ENCODE results near the gene HNRNPM. TPM values are rescaled to one million over a fixed set of nuclear protein-coding genes. Genes with fewer than 3 reads are reported as not detected.
A peak's percentile ranks its signal among the peaks of the same experiment; 100 is the strongest.

HNRNPM gene
- total RNA-seq, 1 donor from 2014 or later, result 104 TPM

- intact Hi-C loops (cut with micrococcal nuclease), result no loop called here
- peaks cover 67% of the 10 kb centered on the region for H3K4me1 ChIP-seq
Measured at GRCh38 chr19:8461891-8462290, 17.1 kb downstream of the HNRNPM start.

GRCh38 chr19:8462571-8462970 lies 17.8 kb downstream of the HNRNPM start:
- intact Hi-C loops (cut with micrococcal nuclease), result no loop called here

More at GRCh38 chr19:8461891-8462290, 17.1 kb downstream of the HNRNPM start:
- H3K4me3 ChIP-seq, result no peak overlapping the region
- no peaks in the 10 kb centered on the region for H3K9me3 ChIP-seq (replicated peaks)
- TF ChIP-seq CTCF (IDR thresholded peaks at IDR 0.05; ENCODE audit: borderline replicate concordance), result no peak
- peaks cover 45% of the 10 kb centered on the region for H3K36me3 ChIP-seq
- no peak for DNase-seq
- H3K27ac ChIP-seq (replicated peaks), result peak overlapping the region; percentile 60
- no peaks in the 10 kb centered on the region for H3K27me3 ChIP-seq (ENCODE audit: low read depth)

GRCh38 chr19:8463365-8463764 lies 18.6 kb downstream of the HNRNPM start:
- intact Hi-C loops (cut with micrococcal nuclease), result no loop called here

More at GRCh38 chr19:8462571-8462970, 17.8 kb downstream of the HNRNPM start:
- no peak overlapping the region for H3K27ac ChIP-seq (replicated peaks)
- no peak overlapping the region for H3K4me3 ChIP-seq
- no peaks in the 10 kb centered on the region for H3K9me3 ChIP-seq (replicated peaks)
- no peak for DNase-seq
- peaks cover 61% of the 10 kb centered on the region for H3K4me1 ChIP-seq
- no peaks in the 10 kb centered on the region for H3K27me3 ChIP-seq (ENCODE audit: low read depth)
- TF ChIP-seq CTCF (IDR thresholded peaks at IDR 0.05; ENCODE audit: borderline replicate concordance), result no peak
- peaks cover 45% of the 10 kb centered on the region for H3K36me3 ChIP-seq

GRCh38 chr19:8466018-8466417 lies 21.2 kb downstream of the HNRNPM start:
- no peak for TF ChIP-seq CTCF (IDR thresholded peaks at IDR 0.05; ENCODE audit: borderline replicate concordance)
- Histone ChIP-seq H3K9me3 (replicated peaks) (no peaks in the 10 kb centered on the region), H3K27me3 (ENCODE audit: low read depth) (no peaks in the 10 kb centered on the region), H3K36me3 (peaks cover 80% of the 10 kb centered on the region), H3K4me1 (peaks cover 44% of the 10 kb centered on the region), H3K27ac (replicated peaks) (no peak overlapping the region), H3K4me3 (no peak overlapping the region)
- DNase-seq, result no peak
- intact Hi-C loops (cut with micrococcal nuclease), result no loop called here

More at GRCh38 chr19:8463365-8463764, 18.6 kb downstream of the HNRNPM start:
- H3K27me3 ChIP-seq (ENCODE audit: low read depth), result no peaks in the 10 kb centered on the region
- no peaks in the 10 kb centered on the region for H3K9me3 ChIP-seq (replicated peaks)
- no peak overlapping the region for H3K27ac ChIP-seq (replicated peaks)
- peaks cover 53% of the 10 kb centered on the region for H3K36me3 ChIP-seq
- DNase-seq, result no peak
- no peak overlapping the region for H3K4me3 ChIP-seq
- peaks cover 53% of the 10 kb centered on the region for H3K4me1 ChIP-seq
- TF ChIP-seq CTCF (IDR thresholded peaks at IDR 0.05; ENCODE audit: borderline replicate concordance), result no peak

- H3K27ac ChIP-seq (replicated peaks), result no peak overlapping the region
- TF ChIP-seq CTCF (IDR thresholded peaks at IDR 0.05; ENCODE audit: borderline replicate concordance), result no peak
- peaks cover 100% of the 10 kb centered on the region for H3K36me3 ChIP-seq
- H3K4me1 ChIP-seq, result peaks cover 35% of the 10 kb centered on the region
- no peaks in the 10 kb centered on the region for H3K27me3 ChIP-seq (ENCODE audit: low read depth)
- DNase-seq, result no peak
- intact Hi-C loops (cut with micrococcal nuclease), result no loop called here
- no peaks in the 10 kb centered on the region for H3K9me3 ChIP-seq (replicated peaks)
- H3K4me3 ChIP-seq, result no peak overlapping the region
Measured at GRCh38 chr19:8468124-8468523, 23.3 kb downstream of the HNRNPM start.

Measured in left ventricle myocardium inferior (tissue), 1 donor.